K562 (cell line): Measurements from ENCODE around the gene FAM24A. TPM values are rescaled to one million over a fixed set of nuclear protein-coding genes. Genes with fewer than 3 reads are reported as not detected.

Experiments
- ETS1 ChIP-seq: conservative IDR thresholded peaks from 2 replicates; pipeline ENCODE4 v1.6.1; 2011; ENCODE audit warnings: low read depth, mild to moderate bottlenecking, low read length; ENCODE audit not compliant: control insufficient read depth
- RAD51 ChIP-seq: fragments of 450-650 bp; IDR thresholded peaks from 2 replicates; pipeline ENCODE4 v1.7.1; 2016; ENCODE audit warnings: low read depth, mild to moderate bottlenecking, borderline replicate concordance
- ZBTB5 ChIP-seq: fragments of 450-650 bp; IDR thresholded peaks from 2 replicates; pipeline ENCODE4 v1.6.1; 2017; ENCODE audit warnings: antibody characterized with exemption
- polyA plus RNA-seq, 8 experiments: library from polyadenylated mRNA; depleted of rRNA in 4 of 8; stranded (reverse) in 5 of 8; unstranded in 3 of 8; fragments of >200 nt; fragmentation: Nextera tagmentation in 2 of 8; fragmentation: Illumina TruSeq in 1 of 8; extraction: Ambion mirVana in 2 of 8; extraction: Trizol in 1 of 8; gene quantifications; 2 replicates each; pipeline versions ENCODE4 v1.2.1 to v1.2.3, GENCODE V29; 2011 to 2014; ENCODE audit warnings: inconsistent platforms in 1 of 8, missing spikeins in 1 of 8
- total RNA-seq, 7 experiments: library from RNA; depleted of rRNA in 6 of 7; stranded (reverse); fragments of >200 nt in 6 of 7; fragmentation: Illumina TruSeq in 2 of 7; extraction: Trizol in 2 of 7; gene quantifications; 2 replicates each; pipeline versions ENCODE4 v1.2.1 to v1.2.3, GENCODE V29; 2011 to 2021; ENCODE audit warnings: low replicate concordance in 1 of 7

FAM24A gene
- total and polyA plus RNA-seq, 9 of the 15 experiments (the other 6 are each of a cell fraction or from before 2014, with no cell fraction given): not detected

- TF ChIP-seq ETS1 (no peak), RAD51 (no peak), ZBTB5 (no peak)
These were observed 52.0 kb downstream of the FAM24A start (continued) for GRCh38 chr10:122962405-122962804.

Other genes starting within 250 kb of the FAM24A start
Only the 7 nearest of the 10 such genes appear.
- not detected in 2 replicates for gene C10orf120, start 210.8 kb upstream of the FAM24A start, total RNA-seq (2014; rRNA removed)
- gene C10orf120, start 210.8 kb upstream of the FAM24A start, total RNA-seq (2014; rRNA removed; fragmentation: Illumina TruSeq; extraction: Trizol): not detected in 2 replicates
- not detected in 2 replicates for gene C10orf120, start 210.8 kb upstream of the FAM24A start, total RNA-seq (2015; rRNA removed; fragmentation: Illumina TruSeq; extraction: Trizol)
- not detected in 2 replicates for gene C10orf120, start 210.8 kb upstream of the FAM24A start, total RNA-seq (2021)
- not detected in 2 replicates for gene C10orf120, start 210.8 kb upstream of the FAM24A start, polyA plus RNA-seq (2011; rRNA removed)
- gene C10orf120, start 210.8 kb upstream of the FAM24A start, polyA plus RNA-seq (2014; fragmentation: Illumina TruSeq; extraction: Trizol): not detected in 2 replicates
- gene C10orf120, start 210.8 kb upstream of the FAM24A start, polyA plus RNA-seq (2014; fragmentation: Nextera tagmentation; extraction: Ambion mirVana): not detected
- gene C10orf120, start 210.8 kb upstream of the FAM24A start, polyA plus RNA-seq (2014; rRNA removed): not detected in 2 replicates
- gene CUZD1, start 64.8 kb upstream of the FAM24A start, total RNA-seq (2014; rRNA removed): 0.95 and 1.0 TPM in 2 replicates
- gene CUZD1, start 64.8 kb upstream of the FAM24A start, total RNA-seq (2014; rRNA removed; fragmentation: Illumina TruSeq; extraction: Trizol): 0.83 and 0.87 TPM in 2 replicates
- gene CUZD1, start 64.8 kb upstream of the FAM24A start, total RNA-seq (2015; rRNA removed; fragmentation: Illumina TruSeq; extraction: Trizol): 1.5 and 1.7 TPM in 2 replicates
- 1.3 and 1.5 TPM in 2 replicates for gene CUZD1, start 64.8 kb upstream of the FAM24A start, total RNA-seq (2021)
- 1.4 and 1.7 TPM in 2 replicates for gene CUZD1, start 64.8 kb upstream of the FAM24A start, polyA plus RNA-seq (2011; rRNA removed)
- gene CUZD1, start 64.8 kb upstream of the FAM24A start, polyA plus RNA-seq (2014; fragmentation: Illumina TruSeq; extraction: Trizol): 1.1 and 1.2 TPM in 2 replicates
- 1 to 10 TPM in 1 of 2 experiments, under 1 TPM in 1; 0.51 to 1.1 TPM for gene CUZD1, start 64.8 kb upstream of the FAM24A start, polyA plus RNA-seq (2014; fragmentation: Nextera tagmentation; extraction: Ambion mirVana)
- 1.0 and 1.1 TPM in 2 replicates for gene CUZD1, start 64.8 kb upstream of the FAM24A start, polyA plus RNA-seq (2014; rRNA removed)
- 6.4 and 9.4 TPM in 2 replicates for gene FAM24B, start 31.0 kb upstream of the FAM24A start, total RNA-seq (2014; rRNA removed)
- gene FAM24B, start 31.0 kb upstream of the FAM24A start, total RNA-seq (2014; rRNA removed; fragmentation: Illumina TruSeq; extraction: Trizol): 7.6 and 8.5 TPM in 2 replicates
- gene FAM24B, start 31.0 kb upstream of the FAM24A start, total RNA-seq (2015; rRNA removed; fragmentation: Illumina TruSeq; extraction: Trizol): 5.9 and 7.1 TPM in 2 replicates
- gene FAM24B, start 31.0 kb upstream of the FAM24A start, total RNA-seq (2021): 5.9 and 8.7 TPM in 2 replicates
- gene FAM24B, start 31.0 kb upstream of the FAM24A start, polyA plus RNA-seq (2011; rRNA removed): 6.0 and 8.4 TPM in 2 replicates
- 7.9 and 9.2 TPM in 2 replicates for gene FAM24B, start 31.0 kb upstream of the FAM24A start, polyA plus RNA-seq (2014; fragmentation: Illumina TruSeq; extraction: Trizol)
- 10 to 100 TPM; 14.5 to 19.6 TPM for gene FAM24B, start 31.0 kb upstream of the FAM24A start, polyA plus RNA-seq (2014; fragmentation: Nextera tagmentation; extraction: Ambion mirVana)
- 14.5 TPM in 2 replicates for gene FAM24B, start 31.0 kb upstream of the FAM24A start, polyA plus RNA-seq (2014; rRNA removed)
- 5.5 and 7.5 TPM in 2 replicates for gene C10orf88, start 43.6 kb downstream of the FAM24A start, total RNA-seq (2014; rRNA removed)
- gene C10orf88, start 43.6 kb downstream of the FAM24A start, total RNA-seq (2014; rRNA removed; fragmentation: Illumina TruSeq; extraction: Trizol): 9.2 and 10.8 TPM in 2 replicates
- 6.2 and 7.5 TPM in 2 replicates for gene C10orf88, start 43.6 kb downstream of the FAM24A start, total RNA-seq (2015; rRNA removed; fragmentation: Illumina TruSeq; extraction: Trizol)
- gene C10orf88, start 43.6 kb downstream of the FAM24A start, total RNA-seq (2021): 6.5 and 7.8 TPM in 2 replicates
- 4.8 and 7.5 TPM in 2 replicates for gene C10orf88, start 43.6 kb downstream of the FAM24A start, polyA plus RNA-seq (2011; rRNA removed)
- gene C10orf88, start 43.6 kb downstream of the FAM24A start, polyA plus RNA-seq (2014; fragmentation: Illumina TruSeq; extraction: Trizol): 9.6 and 10.1 TPM in 2 replicates
- 1 to 10 TPM; 2.5 to 3.0 TPM for gene C10orf88, start 43.6 kb downstream of the FAM24A start, polyA plus RNA-seq (2014; fragmentation: Nextera tagmentation; extraction: Ambion mirVana)
- 5.4 and 6.7 TPM in 2 replicates for gene C10orf88, start 43.6 kb downstream of the FAM24A start, polyA plus RNA-seq (2014; rRNA removed)
- gene PSTK, start 69.8 kb downstream of the FAM24A start, total RNA-seq (2014; rRNA removed): 10.5 and 13.2 TPM in 2 replicates
- 16.3 and 18.9 TPM in 2 replicates for gene PSTK, start 69.8 kb downstream of the FAM24A start, total RNA-seq (2014; rRNA removed; fragmentation: Illumina TruSeq; extraction: Trizol)
- 12.7 and 13.8 TPM in 2 replicates for gene PSTK, start 69.8 kb downstream of the FAM24A start, total RNA-seq (2015; rRNA removed; fragmentation: Illumina TruSeq; extraction: Trizol)
- 14.3 and 17.0 TPM in 2 replicates for gene PSTK, start 69.8 kb downstream of the FAM24A start, total RNA-seq (2021)
- 18.9 and 21.5 TPM in 2 replicates for gene PSTK, start 69.8 kb downstream of the FAM24A start, polyA plus RNA-seq (2011; rRNA removed)
- gene PSTK, start 69.8 kb downstream of the FAM24A start, polyA plus RNA-seq (2014; fragmentation: Illumina TruSeq; extraction: Trizol): 16.3 and 16.4 TPM in 2 replicates
- 10 to 100 TPM; 46.5 to 49.7 TPM for gene PSTK, start 69.8 kb downstream of the FAM24A start, polyA plus RNA-seq (2014; fragmentation: Nextera tagmentation; extraction: Ambion mirVana)
- gene PSTK, start 69.8 kb downstream of the FAM24A start, polyA plus RNA-seq (2014; rRNA removed): 19.3 and 23.3 TPM in 2 replicates
- 3.8 and 5.4 TPM in 2 replicates for gene IKZF5, start 98.2 kb downstream of the FAM24A start, total RNA-seq (2014; rRNA removed)
- 6.1 and 8.5 TPM in 2 replicates for gene IKZF5, start 98.2 kb downstream of the FAM24A start, total RNA-seq (2014; rRNA removed; fragmentation: Illumina TruSeq; extraction: Trizol)
- 4.4 and 5.4 TPM in 2 replicates for gene IKZF5, start 98.2 kb downstream of the FAM24A start, total RNA-seq (2015; rRNA removed; fragmentation: Illumina TruSeq; extraction: Trizol)
- 11.3 and 12.7 TPM in 2 replicates for gene IKZF5, start 98.2 kb downstream of the FAM24A start, total RNA-seq (2021)
- gene IKZF5, start 98.2 kb downstream of the FAM24A start, polyA plus RNA-seq (2011; rRNA removed): 12.4 and 12.5 TPM in 2 replicates
- gene IKZF5, start 98.2 kb downstream of the FAM24A start, polyA plus RNA-seq (2014; fragmentation: Illumina TruSeq; extraction: Trizol): 12.9 and 19.6 TPM in 2 replicates
- 10 to 100 TPM; 11.2 to 13.8 TPM for gene IKZF5, start 98.2 kb downstream of the FAM24A start, polyA plus RNA-seq (2014; fragmentation: Nextera tagmentation; extraction: Ambion mirVana)
- 8.5 and 13.6 TPM in 2 replicates for gene IKZF5, start 98.2 kb downstream of the FAM24A start, polyA plus RNA-seq (2014; rRNA removed)
- 2.9 TPM in 2 replicates for gene ACADSB, start 98.4 kb downstream of the FAM24A start, total RNA-seq (2014; rRNA removed)
- gene ACADSB, start 98.4 kb downstream of the FAM24A start, total RNA-seq (2014; rRNA removed; fragmentation: Illumina TruSeq; extraction: Trizol): 4.0 and 5.7 TPM in 2 replicates
- 4.6 TPM in 2 replicates for gene ACADSB, start 98.4 kb downstream of the FAM24A start, total RNA-seq (2015; rRNA removed; fragmentation: Illumina TruSeq; extraction: Trizol)
- 7.8 and 8.0 TPM in 2 replicates for gene ACADSB, start 98.4 kb downstream of the FAM24A start, total RNA-seq (2021)
- gene ACADSB, start 98.4 kb downstream of the FAM24A start, polyA plus RNA-seq (2011; rRNA removed): 8.0 TPM in 2 replicates
- gene ACADSB, start 98.4 kb downstream of the FAM24A start, polyA plus RNA-seq (2014; fragmentation: Illumina TruSeq; extraction: Trizol): 5.0 and 5.8 TPM in 2 replicates
- 1 to 10 TPM; 4.7 to 9.1 TPM for gene ACADSB, start 98.4 kb downstream of the FAM24A start, polyA plus RNA-seq (2014; fragmentation: Nextera tagmentation; extraction: Ambion mirVana)
- 5.5 and 6.0 TPM in 2 replicates for gene ACADSB, start 98.4 kb downstream of the FAM24A start, polyA plus RNA-seq (2014; rRNA removed)